K562 (cell line): ENCODE data around the gene ARID3A. TPM values are rescaled to one million over a fixed set of nuclear protein-coding genes. Genes with fewer than 3 reads are reported as not detected.

Source experiments
- CBFA2T3 ChIP-seq: fragments of 450-650 bp; IDR thresholded peaks from 2 replicates; pipeline ENCODE4 v1.6.1; 2017
- CC2D1A ChIP-seq: fragments of 450-650 bp; IDR thresholded peaks from 2 replicates; pipeline ENCODE4 v1.6.1; 2017; ENCODE audit warnings: mild to moderate bottlenecking
- HBP1 ChIP-seq: fragments of 450-650 bp; formaldehyde crosslinking; IDR thresholded peaks from 2 replicates; pipeline ENCODE4 v1.4.0; 2022; ENCODE audit warnings: missing genetic modification characterization
- HLTF ChIP-seq: fragments of 450-650 bp; IDR thresholded peaks from 2 replicates; pipeline ENCODE4 v1.6.1; 2016
- SNIP1 ChIP-seq: fragments of 450-650 bp; IDR thresholded peaks from 2 replicates; pipeline ENCODE4 v1.7.1; 2017; ENCODE audit warnings: low read depth, mild to moderate bottlenecking
- XRCC5 ChIP-seq: fragments of 200-400 bp; formaldehyde crosslinking; IDR thresholded peaks from 2 replicates; pipeline ENCODE4 v1.6.1; 2017; ENCODE audit warnings: low read depth, mild to moderate bottlenecking, low read length
- ZBTB1 ChIP-seq: sonication (generic); formaldehyde crosslinking; IDR thresholded peaks from 2 replicates; pipeline ENCODE4 v1.8.1; 2023; ENCODE audit warnings: missing genetic modification reagents, low read depth, mild to moderate bottlenecking, borderline replicate concordance
- ZBTB17 ChIP-seq: fragments of 450-650 bp; formaldehyde crosslinking; IDR thresholded peaks from 2 replicates; pipeline ENCODE4 v1.4.0; 2020; ENCODE audit warnings: mild to moderate bottlenecking
- ZNF24 ChIP-seq: fragments of 450-650 bp; IDR thresholded peaks from 2 replicates; pipeline ENCODE4 v1.6.1; 2016
- ZNF384 ChIP-seq: IDR thresholded peaks from 2 replicates; pipeline ENCODE4 v1.6.1; 2012; ENCODE audit warnings: low read depth, low read length, improper control_type of control experiment
- ZNF696 ChIP-seq: fragments of 250-450 bp; sonication (Bioruptor Pico); conservative IDR thresholded peaks from 2 replicates; pipeline ENCODE4 v1.4.0; 2020; ENCODE audit warnings: mild to moderate bottlenecking, moderate library complexity
- polyA plus RNA-seq, 8 experiments: library from polyadenylated mRNA; depleted of rRNA in 4 of 8; stranded (reverse) in 5 of 8; unstranded in 3 of 8; fragments of >200 nt; fragmentation: Nextera tagmentation in 2 of 8; fragmentation: Illumina TruSeq in 1 of 8; extraction: Ambion mirVana in 2 of 8; extraction: Trizol in 1 of 8; gene quantifications; 2 replicates each; pipeline versions ENCODE4 v1.2.1 to v1.2.3, GENCODE V29; 2011 to 2014; ENCODE audit warnings: inconsistent platforms in 1 of 8, missing spikeins in 1 of 8
- total RNA-seq, 7 experiments: library from RNA; depleted of rRNA in 6 of 7; stranded (reverse); fragments of >200 nt in 6 of 7; fragmentation: Illumina TruSeq in 2 of 7; extraction: Trizol in 2 of 7; gene quantifications; 2 replicates each; pipeline versions ENCODE4 v1.2.1 to v1.2.3, GENCODE V29; 2011 to 2021; ENCODE audit warnings: low replicate concordance in 1 of 7
- TF ChIP-seq, protein P1 (sequence below), 2 experiments: fragments of 450-650 bp; IDR thresholded peaks; 2 replicates each; pipeline ENCODE4 v1.6.1; 2016

ARID3A gene
- total and polyA plus RNA-seq, 9 of the 15 experiments (the other 6 are each of a cell fraction or from before 2014, with no cell fraction given) = 1.4 to 118 (median 31.2) TPM

DNA sequence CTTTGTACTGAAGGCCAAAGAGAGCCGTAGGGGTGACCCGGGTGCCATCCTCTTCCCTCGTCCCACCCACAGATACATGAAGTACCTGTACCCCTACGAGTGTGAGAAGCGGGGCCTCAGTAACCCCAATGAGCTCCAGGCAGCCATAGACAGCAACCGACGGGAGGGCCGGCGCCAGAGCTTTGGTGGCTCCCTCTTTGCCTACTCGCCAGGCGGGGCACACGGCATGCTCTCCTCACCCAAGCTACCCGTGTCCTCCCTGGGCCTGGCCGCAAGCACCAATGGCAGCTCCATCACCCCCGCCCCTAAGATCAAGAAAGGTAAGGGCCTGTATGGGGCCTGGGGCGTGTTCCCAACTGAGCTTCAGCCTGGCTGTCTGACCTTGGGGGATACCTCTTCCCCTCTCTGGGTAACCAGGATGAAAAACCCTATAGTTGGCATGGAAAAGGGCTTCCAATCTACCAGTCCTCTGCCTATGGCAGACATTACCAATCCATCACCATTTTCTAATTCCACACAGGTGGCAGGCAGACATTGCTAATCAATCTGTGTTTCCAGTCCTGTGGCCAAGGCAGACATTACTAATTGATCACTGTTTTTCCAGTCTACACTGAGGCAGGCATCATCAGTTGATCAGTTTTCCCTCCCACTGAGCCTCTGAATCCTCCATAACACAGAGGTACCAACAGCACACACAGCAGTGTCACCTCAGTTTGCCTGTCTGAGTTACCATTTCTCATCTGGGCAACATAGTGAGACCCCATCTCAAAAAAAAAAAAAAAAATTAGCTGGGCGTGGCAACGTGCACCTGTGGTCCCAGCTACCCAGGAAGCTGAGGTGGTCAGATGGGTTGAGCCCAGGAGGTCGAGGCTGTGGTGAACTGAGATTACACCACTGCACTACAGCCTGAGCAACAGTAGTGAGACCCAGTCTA is 39.2 kb downstream of the ARID3A start (continued):
- TF ChIP-seq CBFA2T3 (0 out of 2 replicates have a peak, but pooled peaks have one; percentile 6), SNIP1 (no peak), HBP1 (CRISPR knock-in tag) (no peak), ZNF24 (no peak), ZBTB1 (CRISPR knock-in tag) (no peak), XRCC5 (peak; percentile 58; the same call in 1 of the 2 replicates), ZNF384 (peak; percentile 41; the same call in 1 of the 2 replicates), ZBTB17 (CRISPR knock-in tag) (peak; percentile 97), HLTF (peak; percentile 25; the same call in 1 of the 2 replicates), ZNF696 (CRISPR knock-in tag) (no peak), CC2D1A (no peak)
- TF ChIP-seq, protein P1, sequence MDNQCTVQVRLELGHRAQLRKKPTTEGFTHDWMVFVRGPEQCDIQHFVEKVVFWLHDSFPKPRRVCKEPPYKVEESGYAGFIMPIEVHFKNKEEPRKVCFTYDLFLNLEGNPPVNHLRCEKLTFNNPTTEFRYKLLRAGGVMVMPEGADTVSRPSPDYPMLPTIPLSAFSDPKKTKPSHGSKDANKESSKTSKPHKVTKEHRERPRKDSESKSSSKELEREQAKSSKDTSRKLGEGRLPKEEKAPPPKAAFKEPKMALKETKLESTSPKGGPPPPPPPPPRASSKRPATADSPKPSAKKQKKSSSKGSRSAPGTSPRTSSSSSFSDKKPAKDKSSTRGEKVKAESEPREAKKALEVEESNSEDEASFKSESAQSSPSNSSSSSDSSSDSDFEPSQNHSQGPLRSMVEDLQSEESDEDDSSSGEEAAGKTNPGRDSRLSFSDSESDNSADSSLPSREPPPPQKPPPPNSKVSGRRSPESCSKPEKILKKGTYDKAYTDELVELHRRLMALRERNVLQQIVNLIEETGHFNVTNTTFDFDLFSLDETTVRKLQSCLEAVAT (IDR thresholded peaks at IDR 0.05) = peak in 1 of 2 experiments; percentile 99; a peak in 2 of 4 replicates
